SK-N-SH treated with all-trans-retinoic acid at 6 μM for 48 hours (cell line): ENCODE measurements around the gene PCSK2.

Experiments used
- ATAC-seq: fragments of 200-7000 bp; cut with Tn5 transposase; 3 replicates; pipeline ENCODE4 v1.9.1; 2020; ENCODE audit warnings: mild to moderate bottlenecking, moderate library complexity
- ARNTL ChIP-seq: fragments of 450-650 bp; formaldehyde crosslinking; IDR thresholded peaks from 2 replicates; pipeline ENCODE4 v1.5.0; 2020; ENCODE audit warnings: low read depth, mild to moderate bottlenecking, moderate library complexity, borderline replicate concordance
- BACH2 ChIP-seq: fragments of 250-450 bp; sonication (Bioruptor Pico); IDR thresholded peaks from 2 replicates; pipeline ENCODE4 v1.9.0; 2021; ENCODE audit warnings: mild to moderate bottlenecking, borderline replicate concordance
- CSDC2 ChIP-seq: fragments of 250-450 bp; sonication (Bioruptor Pico); IDR thresholded peaks from 2 replicates; pipeline ENCODE4 v1.5.0; 2020; ENCODE audit warnings: mild to moderate bottlenecking, moderate library complexity
- CSRNP3 ChIP-seq: fragments of 250-450 bp; sonication (Bioruptor Pico); IDR thresholded peaks from 2 replicates; pipeline ENCODE4 v1.5.1; 2021; ENCODE audit warnings: mild to moderate bottlenecking, moderate library complexity
- ESRRG ChIP-seq: fragments of 250-450 bp; sonication (Bioruptor Pico); IDR thresholded peaks from 2 replicates; pipeline ENCODE4 v1.6.1; 2021; ENCODE audit warnings: mild to moderate bottlenecking
- GLIS3 ChIP-seq: fragments of 250-450 bp; sonication (Bioruptor Pico); IDR thresholded peaks from 2 replicates; pipeline ENCODE4 v1.5.0; 2020; ENCODE audit warnings: mild to moderate bottlenecking, moderate library complexity
- ISL1 ChIP-seq: fragments of 250-450 bp; sonication (Bioruptor Pico); IDR thresholded peaks from 2 replicates; pipeline ENCODE4 v2.1.2; 2022; ENCODE audit warnings: mild to moderate bottlenecking, moderate library complexity
- OSR1 ChIP-seq: fragments of 250-450 bp; sonication (Bioruptor Pico); IDR thresholded peaks from 2 replicates; pipeline ENCODE4 v1.8.0; 2022; ENCODE audit warnings: moderate library complexity, mild to moderate bottlenecking, inconsistent platforms
- PATZ1 ChIP-seq: fragments of 250-450 bp; sonication (Bioruptor Pico); IDR thresholded peaks from 2 replicates; pipeline ENCODE4 v1.8.0; 2020; ENCODE audit warnings: mild to moderate bottlenecking, moderate library complexity, borderline replicate concordance
- PPARA ChIP-seq: fragments of 250-450 bp; sonication (Bioruptor Pico); IDR thresholded peaks from 2 replicates; pipeline ENCODE4 v1.5.0; 2020; ENCODE audit warnings: mild to moderate bottlenecking, borderline replicate concordance
- RARB ChIP-seq: fragments of 250-450 bp; sonication (Bioruptor Pico); IDR thresholded peaks from 2 replicates; pipeline ENCODE4 v1.8.0; 2021; ENCODE audit warnings: mild to moderate bottlenecking, moderate library complexity
- SNAI2 ChIP-seq: fragments of 250-450 bp; sonication (Bioruptor Pico); IDR thresholded peaks from 2 replicates; pipeline ENCODE4 v1.5.0; 2020; ENCODE audit warnings: mild to moderate bottlenecking, moderate library complexity
- TOX ChIP-seq: fragments of 250-450 bp; sonication (Bioruptor Pico); IDR thresholded peaks from 2 replicates; pipeline ENCODE4 v1.8.0; 2021; ENCODE audit warnings: mild to moderate bottlenecking, moderate library complexity, borderline replicate concordance
- TSHZ2 ChIP-seq: fragments of 250-450 bp; sonication (Bioruptor Pico); IDR thresholded peaks from 2 replicates; pipeline ENCODE4 v1.5.0; 2020; ENCODE audit warnings: mild to moderate bottlenecking, moderate library complexity
- ZC3H10 ChIP-seq: fragments of 250-450 bp; sonication (Bioruptor Pico); IDR thresholded peaks from 2 replicates; pipeline ENCODE4 v1.5.1; 2021; ENCODE audit warnings: mild to moderate bottlenecking, moderate library complexity
- ZFP3 ChIP-seq: fragments of 250-450 bp; sonication (Bioruptor Pico); IDR thresholded peaks from 2 replicates; pipeline ENCODE4 v1.5.0; 2020; ENCODE audit warnings: mild to moderate bottlenecking, moderate library complexity
- ZFP30 ChIP-seq: fragments of 450-650 bp; formaldehyde crosslinking; IDR thresholded peaks from 2 replicates; pipeline ENCODE4 v1.5.0; 2022; ENCODE audit warnings: mild to moderate bottlenecking, moderate library complexity
- ZNF565 ChIP-seq: fragments of 450-650 bp; formaldehyde crosslinking; conservative IDR thresholded peaks from 2 replicates; pipeline ENCODE4 v1.5.0; 2020; ENCODE audit warnings: low read depth, mild to moderate bottlenecking, moderate library complexity
- ZNF70 ChIP-seq: fragments of 450-650 bp; formaldehyde crosslinking; IDR thresholded peaks from 2 replicates; pipeline ENCODE4 v1.5.0; 2020; ENCODE audit warnings: mild to moderate bottlenecking, moderate library complexity

PCSK2 gene

GRCh38 chr20:17430125-17430950, 203.5 kb downstream of the PCSK2 start:
- no peak for TF ChIP-seq GLIS3
- no peak for TF ChIP-seq ZC3H10 (CRISPR knock-in tag)
- TF ChIP-seq PPARA (CRISPR knock-in tag) = no peak
- TF ChIP-seq ESRRG (CRISPR knock-in tag) = no peak
- TF ChIP-seq TOX (CRISPR knock-in tag) = no peak
- TF ChIP-seq ZFP30 = no peak
- TF ChIP-seq ZFP3 (CRISPR knock-in tag) = no peak
- no peak for TF ChIP-seq OSR1 (CRISPR knock-in tag)
- no peak for TF ChIP-seq SNAI2 (CRISPR knock-in tag)
- TF ChIP-seq CSDC2 = no peak
- TF ChIP-seq PATZ1 (CRISPR knock-in tag) = no peak
- no peak for TF ChIP-seq ZNF70 (CRISPR knock-in tag)
- TF ChIP-seq TSHZ2 = no peak
- TF ChIP-seq ISL1 (CRISPR knock-in tag) = no peak
- no peak for TF ChIP-seq RARB (CRISPR knock-in tag)
- ATAC-seq = no peak

GRCh38 chr20:17431621-17432364, 205.0 kb downstream of the PCSK2 start:
- ATAC-seq = peak; percentile 81
- no peak for TF ChIP-seq CSDC2

- TF ChIP-seq BACH2 (CRISPR knock-in tag) = no peak
- no peak for TF ChIP-seq ZFP30
- no peak for TF ChIP-seq OSR1 (CRISPR knock-in tag)
- no peak for TF ChIP-seq RARB (CRISPR knock-in tag)
- no peak for TF ChIP-seq CSDC2
- no peak for TF ChIP-seq PPARA (CRISPR knock-in tag)
- TF ChIP-seq CSRNP3 (CRISPR knock-in tag) = no peak
- no peak for TF ChIP-seq ARNTL (CRISPR knock-in tag)
- no peak for TF ChIP-seq ZC3H10 (CRISPR knock-in tag)
- TF ChIP-seq ESRRG (CRISPR knock-in tag) = no peak
- no peak for TF ChIP-seq PATZ1 (CRISPR knock-in tag)
- TF ChIP-seq ZNF70 (CRISPR knock-in tag) = no peak
- TF ChIP-seq ZNF565 = no peak
- no peak for ATAC-seq
Measured at GRCh38 chr20:17436664-17437063, 209.8 kb downstream of the PCSK2 start.

- no peak for ATAC-seq
- no peak for TF ChIP-seq ZNF70 (CRISPR knock-in tag)
- TF ChIP-seq ARNTL (CRISPR knock-in tag) = no peak
- no peak for TF ChIP-seq ESRRG (CRISPR knock-in tag)
- no peak for TF ChIP-seq ZFP3 (CRISPR knock-in tag)
- no peak for TF ChIP-seq ZFP30
- TF ChIP-seq BACH2 (CRISPR knock-in tag) = no peak
- TF ChIP-seq OSR1 (CRISPR knock-in tag) = no peak
- TF ChIP-seq TSHZ2 = no peak
- TF ChIP-seq ISL1 (CRISPR knock-in tag) = no peak
- no peak for TF ChIP-seq PPARA (CRISPR knock-in tag)
- TF ChIP-seq RARB (CRISPR knock-in tag) = no peak
- no peak for TF ChIP-seq ZC3H10 (CRISPR knock-in tag)
- no peak for TF ChIP-seq TOX (CRISPR knock-in tag)
Measured at GRCh38 chr20:17437251-17437650, 210.4 kb downstream of the PCSK2 start.
